Activated CD4-positive, alpha-beta T cell treated with anti-CD3 and anti-CD28 coated beads, Interleukin-2, amount 10 ng/mL, durations not matched to agents 7 days and 5 days (primary cell): ENCODE data around the gene CTIF. TPM values are rescaled to one million over a fixed set of nuclear protein-coding genes. Genes with fewer than 3 reads are reported as not detected.

Experiments
- CTCF ChIA-PET: fragments of 350-600 bp; sonication (Branson Sonifier 250); formaldehyde crosslinking; loops from one replicate; lab custom pipeline; 2021; ENCODE audit warnings: antibody characterized with exemption; lab: Charles Lee
- POLR2A ChIA-PET: fragments of 350-600 bp; sonication (Branson Sonifier 250); formaldehyde crosslinking; loops from one replicate; lab custom pipeline; 2021; ENCODE audit warnings: antibody characterized with exemption; lab: Charles Lee
- DNase-seq: peaks from one replicate; pipeline ENCODE4 v3.0.0-alpha.2; 2020
- H3K27ac Mint-ChIP-seq: one replicate; pipeline ENCODE4 v1.8.0; 2021; ENCODE audit warnings: mild to moderate bottlenecking, moderate library complexity, mixed read lengths
- H3K27me3 Mint-ChIP-seq: one replicate; pipeline ENCODE4 v1.8.0; 2021; ENCODE audit warnings: mixed read lengths
- H3K36me3 Mint-ChIP-seq: one replicate; pipeline ENCODE4 v1.8.0; 2021; ENCODE audit warnings: low read depth, mixed read lengths
- H3K4me1 Mint-ChIP-seq: one replicate; pipeline ENCODE4 v1.8.0; 2021; ENCODE audit warnings: mixed read lengths
- H3K4me3 Mint-ChIP-seq: one replicate; pipeline ENCODE4 v1.8.0; 2021; ENCODE audit warnings: mild to moderate bottlenecking, moderate library complexity, mixed read lengths
- H3K9me3 Mint-ChIP-seq: one replicate; pipeline ENCODE4 v1.8.0; 2021; ENCODE audit warnings: mixed read lengths
- total RNA-seq, 2 experiments: library from RNA; stranded (reverse); gene quantifications; one replicate each; pipeline ENCODE4 v1.2.3, GENCODE V29; 2021

Gene CTIF
- total RNA-seq, 2 experiments from 2014 or later = 1.5 to 2.7 TPM

DNA sequence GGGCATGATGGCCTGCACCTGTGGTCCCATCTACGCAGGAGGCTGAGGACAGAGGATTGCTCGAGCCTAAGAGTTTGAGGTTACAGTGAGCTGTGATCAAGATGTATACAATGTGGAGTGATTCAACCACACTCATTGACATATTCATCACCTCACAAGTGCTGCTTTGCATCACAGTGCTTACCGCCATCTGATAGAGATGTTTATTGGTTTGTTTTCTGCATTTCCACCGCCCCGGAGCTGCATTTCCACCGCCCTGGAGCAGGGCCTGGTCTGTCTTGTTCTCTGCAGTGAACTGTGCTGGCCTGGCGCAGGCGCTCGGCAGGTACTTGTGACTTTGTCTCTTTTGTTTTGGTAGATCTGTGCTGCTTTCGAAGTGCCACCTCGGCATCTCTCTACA lies 315.9 kb downstream of the CTIF start:
- Mint-ChIP-seq H3K9me3 (no peaks in the 10 kb centered on the region), H3K4me1 (peaks cover 45% of the 10 kb centered on the region), H3K36me3 (no peaks in the 10 kb centered on the region), H3K27ac (no peak overlapping the region), H3K4me3 (no peak overlapping the region), H3K27me3 (no peaks in the 10 kb centered on the region)
- POLR2A ChIA-PET = no interaction called here
- no peak for DNase-seq
- CTCF ChIA-PET = interaction anchor here (2.0 kb wide), 1 partner anchor 11 kb away, joined by 9 read pairs; no protein-coding TSS in a partner anchor

- no peak overlapping the region for H3K27ac Mint-ChIP-seq
- CTCF ChIA-PET = interaction anchor here (0.9 to 2.0 kb wide), 4 partner anchors 9 to 79 kb away, joined by 3 to 9 read pairs (median 4); no protein-coding TSS in a partner anchor
- POLR2A ChIA-PET = no interaction called here
- DNase-seq = no peak
- no peaks in the 10 kb centered on the region for H3K36me3 Mint-ChIP-seq
- H3K4me1 Mint-ChIP-seq = peaks cover 45% of the 10 kb centered on the region
- H3K27me3 Mint-ChIP-seq = no peaks in the 10 kb centered on the region
- no peaks in the 10 kb centered on the region for H3K9me3 Mint-ChIP-seq
- no peak overlapping the region for H3K4me3 Mint-ChIP-seq
Observed at GRCh38 chr18:48855422-48856377, 316.9 kb downstream of the CTIF start.

DNA sequence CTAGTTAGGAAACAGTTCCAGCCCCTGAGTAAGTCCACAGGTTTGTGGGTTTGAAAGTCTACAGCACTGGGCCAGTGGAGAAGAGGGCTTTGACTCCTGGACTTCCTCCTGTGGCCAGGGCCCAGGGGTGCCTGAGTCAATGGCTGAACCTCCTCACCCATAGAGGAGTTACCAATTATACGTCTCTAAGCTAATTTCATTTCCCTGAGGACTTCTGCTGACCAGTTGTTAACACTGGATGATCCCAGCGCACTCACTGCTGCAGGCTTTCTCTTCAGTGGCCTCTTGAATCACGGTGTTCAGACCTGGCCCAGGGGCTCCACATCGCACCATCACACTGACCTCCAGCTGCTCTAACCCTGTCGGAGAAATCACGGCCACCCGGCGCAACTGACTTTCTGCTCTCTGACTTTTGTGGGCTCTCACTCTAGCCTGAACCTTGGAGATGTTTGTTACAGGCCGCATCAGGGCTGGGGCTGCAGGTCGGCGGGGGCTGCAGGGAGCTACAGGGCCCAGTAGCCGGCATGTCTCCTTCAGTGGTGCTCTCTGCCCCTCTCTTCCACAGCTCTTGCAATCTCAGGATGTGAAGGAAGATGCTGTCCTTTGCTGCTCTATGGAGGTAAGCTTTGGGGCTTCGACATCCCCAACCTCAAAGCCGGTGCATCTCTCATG lies 318.3 kb downstream of the CTIF start:
- no peaks in the 10 kb centered on the region for H3K36me3 Mint-ChIP-seq
- H3K27me3 Mint-ChIP-seq = no peaks in the 10 kb centered on the region
- H3K4me3 Mint-ChIP-seq = no peak overlapping the region
- no peaks in the 10 kb centered on the region for H3K9me3 Mint-ChIP-seq
- no peak overlapping the region for H3K27ac Mint-ChIP-seq
- no peak for DNase-seq
- peaks cover 39% of the 10 kb centered on the region for H3K4me1 Mint-ChIP-seq
- CTCF ChIA-PET = interaction anchor here (1.2 kb wide), 1 partner anchor 41 kb away, joined by 3 read pairs; no protein-coding TSS in a partner anchor
- POLR2A ChIA-PET = no interaction called here

- H3K27ac Mint-ChIP-seq = no peak overlapping the region
- no peak overlapping the region for H3K4me3 Mint-ChIP-seq
- ChIA-PET CTCF (interaction anchor here (0.6 to 1.4 kb wide), 5 partner anchors 10 to 113 kb away, joined by 3 to 6 read pairs (median 3); no protein-coding TSS in a partner anchor), POLR2A (no interaction called here)
- no peaks in the 10 kb centered on the region for H3K36me3 Mint-ChIP-seq
- H3K27me3 Mint-ChIP-seq = no peaks in the 10 kb centered on the region
- peaks cover 24% of the 10 kb centered on the region for H3K4me1 Mint-ChIP-seq
- no peaks in the 10 kb centered on the region for H3K9me3 Mint-ChIP-seq
- DNase-seq = no peak
Observed at GRCh38 chr18:48858676-48859075, 319.8 kb downstream of the CTIF start.

- ChIA-PET POLR2A (no interaction called here), CTCF (interaction anchor here (0.6 to 1.4 kb wide), 4 partner anchors 18 to 112 kb away, joined by 3 read pairs; no protein-coding TSS in a partner anchor)
Observed at GRCh38 chr18:48859311-48860268, 320.8 kb downstream of the CTIF start.

DNA sequence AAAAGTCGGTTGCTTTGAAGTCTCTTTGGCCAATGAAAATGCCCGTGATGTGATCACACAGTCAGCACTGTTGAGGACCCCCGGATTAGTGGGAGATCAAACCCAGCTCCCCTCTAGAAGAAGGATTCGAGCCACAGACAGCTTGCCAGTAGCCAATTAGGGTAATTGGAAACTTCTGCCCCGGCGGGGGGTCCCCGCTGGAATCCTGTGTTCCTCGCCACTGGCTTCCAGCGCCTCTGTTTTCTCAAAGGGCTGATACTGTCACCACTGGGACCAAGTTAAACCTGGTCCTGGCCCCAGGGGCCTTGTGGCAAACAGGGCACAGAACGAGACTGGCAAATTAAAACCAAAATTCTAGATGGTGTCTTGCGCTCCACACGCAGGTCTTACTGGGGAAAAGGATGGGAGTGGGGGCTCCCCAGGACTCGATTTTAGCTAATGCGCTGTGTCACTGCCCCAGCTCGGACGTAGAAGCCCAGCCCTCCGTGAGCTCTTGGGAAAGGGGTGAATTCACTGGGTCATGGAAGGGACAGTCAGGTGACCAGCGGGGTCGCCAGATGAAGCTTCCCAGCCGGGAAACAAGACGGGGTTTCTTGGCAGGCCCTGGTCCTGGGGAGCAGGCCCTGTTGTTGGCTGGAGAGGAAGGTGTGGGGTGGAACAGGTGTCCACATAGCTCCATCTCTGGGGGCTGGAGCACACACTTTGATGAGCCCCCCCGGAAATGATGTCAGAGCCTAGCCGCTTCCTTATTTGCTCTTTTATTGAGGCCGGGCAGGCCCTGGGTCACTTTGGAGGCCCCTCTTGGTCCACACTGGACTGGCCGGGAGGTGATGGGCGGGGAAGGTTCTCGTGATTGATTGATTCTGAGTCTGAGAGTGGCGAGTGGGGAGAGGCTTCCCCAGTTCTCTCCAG lies 321.7 kb downstream of the CTIF start:
- H3K4me3 Mint-ChIP-seq = no peak overlapping the region
- no peaks in the 10 kb centered on the region for H3K27me3 Mint-ChIP-seq
- no peaks in the 10 kb centered on the region for H3K36me3 Mint-ChIP-seq
- H3K4me1 Mint-ChIP-seq = peaks cover 11% of the 10 kb centered on the region
- ChIA-PET CTCF (interaction anchor here (0.9 to 1.5 kb wide), 2 partner anchors 12 to 19 kb away, joined by 3 read pairs; no protein-coding TSS in a partner anchor), POLR2A (no interaction called here)
- DNase-seq = no peak
- peaks cover 8% of the 10 kb centered on the region for H3K9me3 Mint-ChIP-seq
- H3K27ac Mint-ChIP-seq = no peak overlapping the region

More at GRCh38 chr18:48859311-48860268, 320.8 kb downstream of the CTIF start:
- DNase-seq = no peak
- Mint-ChIP-seq H3K27me3 (no peaks in the 10 kb centered on the region), H3K4me3 (no peak overlapping the region), H3K36me3 (no peaks in the 10 kb centered on the region), H3K4me1 (peaks cover 20% of the 10 kb centered on the region), H3K9me3 (peaks cover 4% of the 10 kb centered on the region), H3K27ac (peak overlapping the region; percentile 78)

GRCh38 chr18:48861181-48861708 lies 322.4 kb downstream of the CTIF start:
- ChIA-PET POLR2A (interaction anchor here (0.6 kb wide), 1 partner anchor 280 kb away, joined by 6 read pairs; no protein-coding TSS in a partner anchor), CTCF (interaction anchor here (1.5 to 1.6 kb wide), 2 partner anchors 13 kb away, joined by 3 read pairs; no protein-coding TSS in a partner anchor)
- Mint-ChIP-seq H3K4me1 (peaks cover 5% of the 10 kb centered on the region), H3K27me3 (no peaks in the 10 kb centered on the region), H3K4me3 (no peak overlapping the region), H3K36me3 (no peaks in the 10 kb centered on the region), H3K9me3 (peaks cover 8% of the 10 kb centered on the region), H3K27ac (no peak overlapping the region)
- DNase-seq = no peak

DNA sequence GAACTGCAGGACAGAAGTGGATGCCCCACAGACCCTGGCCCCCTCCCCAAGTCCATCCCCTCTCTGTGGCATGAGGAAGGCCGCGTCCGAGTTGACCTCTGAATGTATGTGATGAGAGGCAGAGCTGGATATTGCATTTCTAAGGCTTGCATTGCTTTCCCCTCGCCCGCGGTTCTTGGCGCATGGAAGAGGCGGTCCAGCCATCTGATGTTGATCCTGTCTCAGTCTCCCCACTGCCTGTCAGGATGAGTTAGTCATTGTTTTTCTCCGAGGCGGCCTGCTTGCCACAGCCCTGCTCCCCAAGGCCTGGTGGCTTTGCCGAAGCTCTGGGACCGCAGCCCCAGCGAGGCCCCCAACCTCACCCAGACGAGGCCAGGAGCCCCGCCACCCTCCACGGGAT lies 323.3 kb downstream of the CTIF start:
- Mint-ChIP-seq H3K4me1 (no peaks in the 10 kb centered on the region), H3K36me3 (no peaks in the 10 kb centered on the region), H3K9me3 (peaks cover 8% of the 10 kb centered on the region), H3K4me3 (no peak overlapping the region), H3K27ac (no peak overlapping the region), H3K27me3 (no peaks in the 10 kb centered on the region)
- POLR2A ChIA-PET = no interaction called here
- DNase-seq = no peak
- CTCF ChIA-PET = interaction anchor here (1.6 kb wide), 1 partner anchor 12 kb away, joined by 3 read pairs; no protein-coding TSS in a partner anchor

DNA sequence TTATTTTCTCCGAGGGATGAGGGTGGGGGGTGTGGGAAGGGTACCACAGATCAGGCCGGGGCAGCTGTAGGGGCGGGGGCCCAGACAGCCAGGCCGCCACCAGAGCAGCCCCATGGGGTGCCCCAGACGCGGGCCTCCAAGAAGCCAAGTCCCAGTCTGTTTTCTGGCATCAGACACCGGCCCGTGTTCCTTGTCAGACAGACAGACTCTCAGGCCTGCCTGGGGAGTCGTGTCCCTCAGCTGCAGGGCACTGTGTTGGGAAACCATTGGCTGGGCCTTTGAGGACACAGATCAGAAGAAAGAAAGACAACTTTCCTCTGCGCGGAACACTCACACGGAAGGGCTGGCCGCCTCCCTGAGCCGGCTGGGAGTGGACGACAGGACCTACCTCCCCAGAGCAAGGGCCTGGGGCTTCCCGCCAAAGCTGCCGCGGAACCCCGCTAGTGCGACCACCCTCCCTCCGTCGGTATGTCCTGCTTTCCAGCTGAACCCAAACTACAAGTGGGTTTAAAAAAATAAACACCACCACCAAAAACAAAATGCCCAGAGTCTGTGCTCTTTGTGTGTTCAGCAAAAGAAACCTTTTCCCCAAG lies 323.9 kb downstream of the CTIF start:
- ChIA-PET CTCF (interaction anchor here (1.6 kb wide), 1 partner anchor 11 kb away, joined by 3 read pairs; no protein-coding TSS in a partner anchor), POLR2A (no interaction called here)
- Mint-ChIP-seq H3K4me1 (peaks cover under 1% of the 10 kb centered on the region), H3K9me3 (peaks cover 8% of the 10 kb centered on the region), H3K36me3 (no peaks in the 10 kb centered on the region), H3K27ac (no peak overlapping the region), H3K4me3 (no peak overlapping the region), H3K27me3 (no peaks in the 10 kb centered on the region)
- no peak for DNase-seq

DNA sequence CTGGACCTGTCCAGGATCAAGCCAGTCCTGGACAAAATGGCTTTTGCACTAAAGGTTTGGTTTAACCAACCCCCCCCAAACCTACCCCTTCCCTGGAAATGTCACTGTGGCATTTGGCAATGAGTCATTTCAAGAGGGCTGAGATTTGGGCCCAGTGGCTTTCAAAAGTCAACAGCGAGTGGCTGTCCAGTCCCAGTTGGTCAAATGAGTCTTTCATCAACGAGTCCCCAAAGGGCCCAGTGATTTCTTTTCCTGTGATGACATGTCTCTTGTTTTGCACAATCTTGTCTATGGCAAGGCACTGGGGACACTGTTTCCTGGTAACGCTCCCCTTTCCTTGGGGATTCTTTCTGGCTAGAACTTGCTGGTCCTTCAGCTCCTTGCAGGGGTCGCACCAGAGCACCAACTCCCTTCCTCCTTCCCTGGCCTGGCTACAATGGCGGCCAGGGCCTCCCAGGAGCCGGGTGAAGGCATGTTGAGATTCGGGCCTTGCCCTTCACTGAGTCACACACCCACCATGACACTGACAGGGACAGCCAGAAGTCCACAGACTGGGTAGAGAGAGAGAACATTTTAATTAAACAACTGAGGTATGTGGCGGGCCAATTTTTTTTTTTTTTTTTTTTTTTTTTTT lies 324.7 kb downstream of the CTIF start:
- Mint-ChIP-seq H3K27me3 (no peaks in the 10 kb centered on the region), H3K36me3 (no peaks in the 10 kb centered on the region), H3K27ac (no peak overlapping the region), H3K9me3 (peaks cover 8% of the 10 kb centered on the region), H3K4me1 (peaks cover 8% of the 10 kb centered on the region), H3K4me3 (no peak overlapping the region)
- no peak for DNase-seq
- ChIA-PET CTCF (no interaction called here), POLR2A (no interaction called here)
